ENCODE measurements around the gene B4GALNT2.

GRCh38 chr17:49223168-49223516, 90.6 kb downstream of the B4GALNT2 start:
- TF ChIP-seq CTCF (IDR thresholded peaks at IDR 0.05) (no peak), POLR2A (IDR thresholded peaks at IDR 0.05) (no peak)
